ENCODE measurements around the gene ZC3H15.

The ZC3H15 gene

GRCh38 chr2:186445506-186445905 is 40.6 kb upstream of the ZC3H15 start:
- DNase-seq (ENCODE audit: low read depth): no peak
- TF ChIP-seq MAX (IDR thresholded peaks at IDR 0.05; ENCODE audit: low read depth, low read length): no peak
- no peak for TF ChIP-seq MYC (IDR thresholded peaks at IDR 0.05; ENCODE audit: low read depth, low read length)
- no peak for TF ChIP-seq POLR2A (IDR thresholded peaks at IDR 0.05; ENCODE audit: extremely low read depth, insufficient read length)
- TF ChIP-seq CTCF (IDR thresholded peaks at IDR 0.05; ENCODE audit: low read depth, low read length): no peak
- H3K4me3 ChIP-seq (ENCODE audit: low read depth, low read length): no peak overlapping the region

- no peak for TF ChIP-seq CTCF (IDR thresholded peaks at IDR 0.05; ENCODE audit: low read depth, low read length)
- TF ChIP-seq MAX (IDR thresholded peaks at IDR 0.05; ENCODE audit: low read depth, low read length): no peak
- H3K4me3 ChIP-seq (ENCODE audit: low read depth, low read length): no peak overlapping the region
These were observed 30.4 kb upstream of the ZC3H15 start for GRCh38 chr2:186455613-186456012.

GRCh38 chr2:186456941-186457340 is 29.1 kb upstream of the ZC3H15 start:
- no peak overlapping the region for H3K4me3 ChIP-seq (ENCODE audit: low read depth, low read length)
- no peak for TF ChIP-seq MYC (IDR thresholded peaks at IDR 0.05; ENCODE audit: low read depth, low read length)
- no peak for TF ChIP-seq CTCF (IDR thresholded peaks at IDR 0.05; ENCODE audit: low read depth, low read length)
- TF ChIP-seq POLR2A (IDR thresholded peaks at IDR 0.05; ENCODE audit: extremely low read depth, insufficient read length): no peak
- TF ChIP-seq MAX (IDR thresholded peaks at IDR 0.05; ENCODE audit: low read depth, low read length): no peak
- DNase-seq (ENCODE audit: low read depth): no peak

More at GRCh38 chr2:186455613-186456012, 30.4 kb upstream of the ZC3H15 start:
- DNase-seq (ENCODE audit: low read depth): no peak

GRCh38 chr2:186457908-186458307 is 28.2 kb upstream of the ZC3H15 start:
- H3K4me3 ChIP-seq (ENCODE audit: low read depth, low read length): no peak overlapping the region
- no peak for TF ChIP-seq MAX (IDR thresholded peaks at IDR 0.05; ENCODE audit: low read depth, low read length)
- TF ChIP-seq POLR2A (IDR thresholded peaks at IDR 0.05; ENCODE audit: extremely low read depth, insufficient read length): no peak
- TF ChIP-seq MYC (IDR thresholded peaks at IDR 0.05; ENCODE audit: low read depth, low read length): no peak
- TF ChIP-seq CTCF (IDR thresholded peaks at IDR 0.05; ENCODE audit: low read depth, low read length): no peak
- DNase-seq (ENCODE audit: low read depth): no peak

- peak; percentile 14 for DNase-seq (ENCODE audit: low read depth)
- no peak overlapping the region for H3K4me3 ChIP-seq (ENCODE audit: low read depth, low read length)
- TF ChIP-seq MYC (IDR thresholded peaks at IDR 0.05; ENCODE audit: low read depth, low read length) (no peak), CTCF (IDR thresholded peaks at IDR 0.05; ENCODE audit: low read depth, low read length) (no peak), POLR2A (IDR thresholded peaks at IDR 0.05; ENCODE audit: extremely low read depth, insufficient read length) (no peak), MAX (IDR thresholded peaks at IDR 0.05; ENCODE audit: low read depth, low read length) (no peak)
These were observed 27.1 kb upstream of the ZC3H15 start for GRCh38 chr2:186459009-186459408.

- TF ChIP-seq MAX (IDR thresholded peaks at IDR 0.05; ENCODE audit: low read depth, low read length) (0 out of 2 replicates have a peak, but pooled peaks have one; percentile 16), CTCF (IDR thresholded peaks at IDR 0.05; ENCODE audit: low read depth, low read length) (peak; percentile 29), POLR2A (IDR thresholded peaks at IDR 0.05; ENCODE audit: extremely low read depth, insufficient read length) (no peak)
- peak; percentile 42 for DNase-seq (ENCODE audit: low read depth)
These were observed 25.6 kb upstream of the ZC3H15 start for GRCh38 chr2:186460465-186460864.

More at GRCh38 chr2:186460465-186460864, 25.6 kb upstream of the ZC3H15 start:
- no peak overlapping the region for H3K4me3 ChIP-seq (ENCODE audit: low read depth, low read length)

Data from NB4 (cell line).